H1 (cell line): ENCODE results near the gene C5AR1. TPM values are rescaled to one million over a fixed set of nuclear protein-coding genes. Genes with fewer than 3 reads are reported as not detected.

Experiments used
- CTCF ChIA-PET: fragments of 300-600 bp; sonication (Branson Sonifier 250); formaldehyde crosslinking; loops from one replicate; lab custom pipeline; 2021; ENCODE audit not compliant: partially characterized antibody; lab: Charles Lee
- POLR2A ChIA-PET: fragments of 300-600 bp; sonication (Branson Sonifier 250); formaldehyde crosslinking; loops from one replicate; lab custom pipeline; 2021; ENCODE audit warnings: inconsistent platforms; ENCODE audit not compliant: partially characterized antibody; lab: Charles Lee
- DNase-seq, 2 experiments: peaks; one replicate each; pipeline versions ENCODE4 v3.0.0 to v3.0.0-alpha.2; 2010 to 2022; ENCODE audit warnings: low spot score in 2 of 2, low read depth in 1 of 2, mixed read lengths in 1 of 2
- FAIRE-seq: peaks from 2 replicates; lab custom pipeline; 2011; peaks lifted over from hg19 to GRCh38; lab: Jason Lieb, UNC
- H2AFZ ChIP-seq: 2 replicates; pipeline ENCODE4 v1.8.1; 2012; ENCODE audit warnings: low read length, inconsistent platforms
- H2AK5ac ChIP-seq: 2 replicates; pipeline ENCODE4 v1.6.1; 2013; ENCODE audit warnings: low read depth, low read length
- H2BK120ac ChIP-seq: replicated peaks from 2 replicates; pipeline ENCODE3; 2013; ENCODE audit warnings: low read depth, low read length, inconsistent platforms
- H2BK12ac ChIP-seq: 2 replicates; pipeline ENCODE4 v1.6.1; 2013; ENCODE audit warnings: low read depth, low read length
- H2BK15ac ChIP-seq: 2 replicates; pipeline ENCODE4 v1.6.1; 2013; ENCODE audit warnings: low read length
- H2BK20ac ChIP-seq: 2 replicates; pipeline ENCODE4 v1.6.1; 2013; ENCODE audit warnings: low read length
- H2BK5ac ChIP-seq: 2 replicates; pipeline ENCODE4 v1.6.1; 2013; ENCODE audit warnings: low read depth, low read length
- H3K14ac ChIP-seq: 2 replicates; pipeline ENCODE4 v1.6.1; 2013; ENCODE audit warnings: inconsistent platforms; ENCODE audit not compliant: insufficient read length
- H3K18ac ChIP-seq: 2 replicates; pipeline ENCODE4 v1.6.1; 2013; ENCODE audit warnings: low read length; ENCODE audit errors: extremely low read depth
- H3K23ac ChIP-seq: 2 replicates; pipeline ENCODE4 v1.6.1; 2013; ENCODE audit warnings: inconsistent platforms; ENCODE audit not compliant: insufficient read length
- H3K23me2 ChIP-seq: 2 replicates; pipeline ENCODE4 v1.6.1; 2013; ENCODE audit warnings: low read depth, low read length
- H3K27ac ChIP-seq: 2 replicates; pipeline ENCODE4 v1.6.1; 2011; ENCODE audit warnings: low read depth, low read length, inconsistent platforms
- H3K27me3 ChIP-seq, 4 experiments: replicated peaks in 1 of 4; 1 replicate in 1 of 4; 2 replicates in 3 of 4; pipeline versions ENCODE4 v1.6.1 to v1.8.1; 2011 to 2013; ENCODE audit warnings: low read length in 3 of 4, mild to moderate bottlenecking in 3 of 4, inconsistent platforms in 2 of 4, mixed read lengths in 2 of 4, moderate library complexity in 1 of 4; ENCODE audit not compliant: control insufficient read depth in 3 of 4, insufficient read depth in 3 of 4; ENCODE audit errors: extremely low read depth in 1 of 4
- H3K36me3 ChIP-seq, 4 experiments: 2 replicates each; pipeline versions ENCODE4 v1.6.1 to v1.8.1; 2011 to 2013; ENCODE audit warnings: mild to moderate bottlenecking in 4 of 4, low read length in 3 of 4, moderate library complexity in 2 of 4, control low read depth in 1 of 4, inconsistent platforms in 1 of 4; ENCODE audit not compliant: insufficient read depth in 4 of 4, control insufficient read depth in 2 of 4
- H3K4ac ChIP-seq: replicated peaks from 2 replicates; pipeline ENCODE3; 2013; ENCODE audit warnings: low read length, low read depth, mixed read lengths, inconsistent platforms; ENCODE audit not compliant: insufficient read length
- H3K4me1 ChIP-seq, 4 experiments: replicated peaks in 1 of 4; 1 replicate in 1 of 4; 2 replicates in 3 of 4; pipeline versions ENCODE4 v1.6.1 to v1.8.1; 2011 to 2013; ENCODE audit warnings: low read length in 3 of 4, inconsistent platforms in 2 of 4, mixed read lengths in 1 of 4; ENCODE audit not compliant: insufficient read depth in 4 of 4, control insufficient read depth in 3 of 4
- H3K4me2 ChIP-seq, 2 experiments: 2 replicates each; pipeline versions ENCODE4 v1.6.1 to v1.8.1; 2011 to 2013; ENCODE audit warnings: low read depth in 2 of 2, low read length in 2 of 2, control low read depth in 1 of 2, inconsistent platforms in 1 of 2, mild to moderate bottlenecking in 1 of 2; ENCODE audit not compliant: insufficient read depth in 1 of 2
- H3K4me3 ChIP-seq, 4 experiments: fragments of 200-600, 300-600 bp in 1 of 4; sonication (generic), shearing (Covaris generic), sonication (Bioruptor Twin) in 1 of 4; 2 replicates each; pipeline versions ENCODE4 v1.5.1 to v1.8.1; 2011 to 2016; ENCODE audit warnings: low read length in 4 of 4, low read depth in 3 of 4, control low read depth in 2 of 4, inconsistent platforms in 2 of 4, mild to moderate bottlenecking in 2 of 4, mixed read lengths in 1 of 4, moderate library complexity in 1 of 4; ENCODE audit not compliant: insufficient read depth in 2 of 4; ENCODE audit errors: extremely low read depth in 1 of 4
- H3K56ac ChIP-seq: replicated peaks from 2 replicates; pipeline ENCODE3; 2013; ENCODE audit warnings: low read depth, mild to moderate bottlenecking, mixed read lengths, low read length, inconsistent platforms; ENCODE audit not compliant: insufficient read length
- H3K79me1 ChIP-seq: 2 replicates; pipeline ENCODE4 v1.6.1; 2013; ENCODE audit warnings: low read depth, low read length, control low read depth
- H3K79me2 ChIP-seq, 2 experiments: 2 replicates each; pipeline versions ENCODE4 v1.6.1 to v1.8.1; 2012 to 2013; ENCODE audit warnings: low read length in 2 of 2, mild to moderate bottlenecking in 2 of 2, inconsistent platforms in 1 of 2; ENCODE audit not compliant: insufficient read depth in 2 of 2, control insufficient read depth in 1 of 2
- H3K9ac ChIP-seq, 4 experiments: replicated peaks in 1 of 4; 1 replicate in 1 of 4; 2 replicates in 3 of 4; pipeline versions ENCODE4 v1.6.1 to v1.8.1; 2011 to 2013; ENCODE audit warnings: low read depth in 3 of 4, low read length in 3 of 4, control low read depth in 2 of 4, mild to moderate bottlenecking in 2 of 4, moderate library complexity in 2 of 4, inconsistent platforms in 1 of 4; ENCODE audit errors: extremely low read depth in 1 of 4
- H3K9me3 ChIP-seq, 2 experiments: 2 replicates each; pipeline versions ENCODE4 v1.6.1 to v1.8.1; 2012 to 2013; ENCODE audit warnings: mild to moderate bottlenecking in 2 of 2, moderate library complexity in 2 of 2, control low read depth in 1 of 2, inconsistent platforms in 1 of 2, low read depth in 1 of 2, low read length in 1 of 2, mixed read lengths in 1 of 2; ENCODE audit not compliant: insufficient read depth in 2 of 2
- H4K20me1 ChIP-seq, 2 experiments: replicated peaks in 1 of 2; 2 replicates each; pipeline versions ENCODE3 to v1.8.1; 2011 to 2013; ENCODE audit warnings: inconsistent platforms in 2 of 2, low read length in 2 of 2, mild to moderate bottlenecking in 1 of 2; ENCODE audit not compliant: insufficient read depth in 2 of 2, control insufficient read depth in 1 of 2
- H4K5ac ChIP-seq: 2 replicates; pipeline ENCODE4 v1.6.1; 2013; ENCODE audit warnings: low read length, low read depth, mixed read lengths, inconsistent platforms; ENCODE audit not compliant: insufficient read length
- H4K8ac ChIP-seq: 2 replicates; pipeline ENCODE4 v1.8.0; 2013; ENCODE audit warnings: mild to moderate bottlenecking, moderate library complexity, low read length, inconsistent platforms; ENCODE audit not compliant: insufficient read depth; ENCODE audit errors: extremely low read depth
- H4K91ac ChIP-seq: replicated peaks from 2 replicates; pipeline ENCODE3; 2013; ENCODE audit warnings: low read length, mixed read lengths, inconsistent platforms; ENCODE audit not compliant: insufficient read length
- CEBPB ChIP-seq: IDR thresholded peaks from 2 replicates; pipeline ENCODE4 v1.6.1; 2012; ENCODE audit warnings: low read depth, low read length
- HDAC2 ChIP-seq, 2 experiments: fragments of 300-600 bp in 1 of 2; sonication (generic) in 1 of 2; IDR thresholded peaks; 2 replicates each; pipeline ENCODE4 v1.6.1; 2011 to 2012; ENCODE audit warnings: low read depth in 2 of 2, low read length in 2 of 2, mild to moderate bottlenecking in 2 of 2, moderate library complexity in 2 of 2, borderline replicate concordance in 1 of 2, inconsistent platforms in 1 of 2
- JUN ChIP-seq: IDR thresholded peaks from 2 replicates; pipeline ENCODE4 v1.6.1; 2011; ENCODE audit warnings: low read depth, mild to moderate bottlenecking, improper control_type of control experiment, low read length
- POU5F1 ChIP-seq: IDR thresholded peaks from 2 replicates; pipeline ENCODE4 v1.6.1; 2011; ENCODE audit warnings: low read depth, mild to moderate bottlenecking, low read length, moderate library complexity
- SIN3A ChIP-seq, 2 experiments: IDR thresholded peaks in 1 of 2; conservative IDR thresholded peaks in 1 of 2; 2 replicates each; pipeline ENCODE4 v1.6.1; 2011 to 2012; ENCODE audit warnings: low read length in 2 of 2, improper control_type of control experiment in 1 of 2, low read depth in 1 of 2, mild to moderate bottlenecking in 1 of 2
- SIRT6 ChIP-seq: IDR thresholded peaks from one replicate; pipeline ENCODE4 v1.7.1; 2012; ENCODE audit warnings: low read length, inconsistent platforms
- SP1 ChIP-seq: IDR thresholded peaks from 2 replicates; pipeline ENCODE4 v1.6.1; 2011; ENCODE audit warnings: low read depth, low read length
- TAF7 ChIP-seq: optimal IDR thresholded peaks from 2 replicates; pipeline ENCODE3; 2011; ENCODE audit warnings: low read depth, mild to moderate bottlenecking, inconsistent platforms, low read length, moderate library complexity, borderline replicate concordance
- WGBS, 2 experiments: shearing (Covaris generic) in 1 of 2; methylation state at CpG; one replicate each; pipeline versions ENCODE4 v1.1.6 to v1.1.7; 2013 to 2015; ENCODE audit warnings: low lambda C conversion rate in 2 of 2, mixed read lengths in 2 of 2, inconsistent platforms in 1 of 2, low coverage in 1 of 2, missing lambda C conversion rate in 1 of 2; ENCODE audit not compliant: insufficient replicate concordance in 2 of 2, insufficient coverage in 1 of 2, insufficient read length in 1 of 2; ENCODE audit errors: extremely low coverage in 1 of 2, missing lambda C conversion rate in 1 of 2; 5-methylcytosine and 5-hydroxymethylcytosine counted together
- polyA plus RNA-seq, 7 experiments: library from polyadenylated mRNA; depleted of rRNA in 3 of 7; stranded (reverse) in 5 of 7; unstranded in 2 of 7; fragments of >200 nt in 5 of 7; fragments of 200-250 nt in 2 of 7; gene quantifications; 1 replicate in 5 of 7; 2 replicates in 1 of 7; 4 replicates in 1 of 7; pipeline versions ENCODE4 v1.2.1 to v1.2.3, GENCODE V29; 2011 to 2013; ENCODE audit warnings: missing spikeins in 2 of 7, mixed read lengths in 2 of 7
- total RNA-seq: library from RNA; stranded (reverse); fragmentation: NEBNext Ultra II Directional; extraction: Animal tissue kit (Norgen Biotek cat#: 25700); gene quantifications from 2 replicates; pipeline ENCODE4 v1.2.1, GENCODE V29; 2021

Gene C5AR1
- total and polyA plus RNA-seq, 2 of the 8 experiments (the other 6 are each of a cell fraction or from before 2014, with no cell fraction given): 0.20 TPM; not detected in 1

GRCh38 chr19:47273313-47274070 is 36.2 kb upstream of the C5AR1 start:
- H3K23ac ChIP-seq: no peak overlapping the region
- H4K91ac ChIP-seq: peak overlapping the region; percentile 69
- peak overlapping the region; percentile 68; the same call in 1 of the 2 replicates for H2BK12ac ChIP-seq
- peak overlapping the region; percentile 70 to 84 (median 78) for H3K4me3 ChIP-seq
- H3K18ac ChIP-seq: peak overlapping the region; percentile 83
- H3K14ac ChIP-seq: no peak overlapping the region
- H2BK20ac ChIP-seq: no peak overlapping the region
- peaks cover 0 to 19% (median 8%) of the 10 kb centered on the region in 4 experiments; a peak in 6 of 7 replicates for H3K4me1 ChIP-seq
- peak overlapping the region; percentile 79 for H2BK5ac ChIP-seq
- DNase-seq (peak; percentile 79 to 92), FAIRE-seq (no peak)
- peaks cover 25% of the 10 kb centered on the region for H3K23me2 ChIP-seq
- peaks cover 0 to 14% of the 10 kb centered on the region in 2 experiments for H4K20me1 ChIP-seq
- H3K36me3 ChIP-seq: peaks cover 0 to 9% (median 2%) of the 10 kb centered on the region in 4 experiments; a peak in 3 of 8 replicates
- H4K5ac ChIP-seq: peak overlapping the region; percentile 59
- no peak overlapping the region for H2AK5ac ChIP-seq
- H2BK120ac ChIP-seq: no peak overlapping the region
- peaks cover 0 to 10% (median 6%) of the 10 kb centered on the region in 4 experiments; a peak in 5 of 7 replicates for H3K27me3 ChIP-seq
- H3K4ac ChIP-seq: no peak overlapping the region
- ChIA-PET CTCF (interaction anchor here (0.6 kb wide), 1 partner anchor 433 kb away, joined by 4 read pairs; no protein-coding TSS in a partner anchor), POLR2A (interaction anchor here (0.7 to 3.6 kb wide), 17 partner anchors 10 to 232 kb away, joined by 3 to 29 read pairs (median 4); partner anchors contain the start of genes CCDC9 and ZC3H4)
- peak overlapping the region; percentile 92 for H3K27ac ChIP-seq
- no peaks in the 10 kb centered on the region for H3K9me3 ChIP-seq
- 0 out of 2 replicates have a peak overlapping the region, but pooled peaks have one; percentile 6 for H2AFZ ChIP-seq
- H3K56ac ChIP-seq: peak overlapping the region; percentile 86
- H3K79me1 ChIP-seq: no peaks in the 10 kb centered on the region; the same call in 1 of the 2 replicates
- H3K4me2 ChIP-seq: peak overlapping the region; percentile 82 to 86
- H2BK15ac ChIP-seq: no peak overlapping the region
- peak overlapping the region; percentile 55 to 89 (median 82) for H3K9ac ChIP-seq
- peak overlapping the region; percentile 81 for H4K8ac ChIP-seq
- WGBS, 2 experiments: 1% methylated on average over 47 of the region's 54 CpGs; no CpG with 5 or more reads in 1 of the 2 experiments
- H3K79me2 ChIP-seq: no peaks in the 10 kb centered on the region
- TF ChIP-seq POU5F1 (no peak), TAF7 (peak; percentile 68), SIN3A (conservative IDR thresholded peaks at IDR 0.05 in 1 of 2, IDR thresholded peaks at IDR 0.05 in 1 of 2; ENCODE audit: low read depth in 1 of 2, low read length in 2 of 2) (peak; percentile 60 to 90; a peak in 2 of 4 replicates), HDAC2 (IDR thresholded peaks at IDR 0.05; ENCODE audit: borderline replicate concordance in 1 of 2, low read depth in 2 of 2, low read length in 2 of 2) (0 out of 4 replicates have a peak, but pooled peaks of 1 of the 2 experiments have one; percentile 29), CEBPB (0 out of 2 replicates have a peak, but pooled peaks have one; percentile 0), JUN (no peak), SIRT6 (no peak), SP1 (peak; percentile 80; the same call in 1 of the 2 replicates)
